Left hindlimb (tissue), 1 donor: ENCODE measurements around the gene DAW1.
A peak's percentile ranks its signal among the peaks of the same experiment; 100 is the strongest.
"Not testable (repeated sequence)": the region's sequence is repeated elsewhere in the genome, so short reads cannot be mapped to it uniquely, and the experiment has no call there.

Experiments
- DNase-seq: peaks from one replicate; pipeline ENCODE4 v3.0.0-alpha.2; 2018

The DAW1 gene

DNA sequence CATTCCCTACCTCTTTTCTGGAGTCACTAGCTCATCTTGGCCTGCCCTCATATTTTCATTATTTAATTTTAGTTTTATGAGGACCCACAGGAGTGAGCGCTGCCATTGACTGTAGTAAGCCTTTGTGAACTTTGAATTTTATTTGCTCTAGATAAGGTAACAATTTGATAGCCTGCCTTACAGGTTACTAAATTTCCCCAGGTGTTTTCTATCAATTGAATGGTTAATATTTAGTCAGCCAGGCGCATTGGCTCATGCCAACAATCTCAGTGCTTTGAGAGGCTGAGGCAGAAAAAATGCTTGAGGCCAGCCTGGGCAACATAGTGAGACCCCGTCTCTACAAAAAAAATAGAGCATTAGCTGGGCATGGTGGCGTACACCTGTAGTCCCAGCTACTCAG, 50.2 kb downstream of the DAW1 start:
- no peak for DNase-seq

DNA sequence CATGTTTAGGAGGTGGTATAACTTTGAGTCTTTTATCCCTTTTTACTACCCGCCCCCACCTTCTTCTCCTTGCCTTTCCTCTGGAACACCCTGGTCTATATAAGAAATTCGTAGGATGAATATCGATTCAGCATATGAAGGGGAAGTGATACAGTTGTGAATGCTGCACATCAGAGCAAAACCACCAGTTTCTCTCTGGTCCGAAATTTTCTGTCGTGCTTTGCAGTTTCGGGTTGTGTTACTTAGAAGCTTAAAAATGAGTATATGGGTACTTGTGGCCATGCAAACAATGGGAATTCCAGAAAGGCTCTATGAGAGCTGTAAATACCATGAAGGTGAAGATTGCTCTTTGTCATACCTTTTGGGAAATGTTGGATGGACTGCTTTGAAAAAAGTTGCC, 60.6 kb downstream of the DAW1 start:
- DNase-seq = no peak

DNA sequence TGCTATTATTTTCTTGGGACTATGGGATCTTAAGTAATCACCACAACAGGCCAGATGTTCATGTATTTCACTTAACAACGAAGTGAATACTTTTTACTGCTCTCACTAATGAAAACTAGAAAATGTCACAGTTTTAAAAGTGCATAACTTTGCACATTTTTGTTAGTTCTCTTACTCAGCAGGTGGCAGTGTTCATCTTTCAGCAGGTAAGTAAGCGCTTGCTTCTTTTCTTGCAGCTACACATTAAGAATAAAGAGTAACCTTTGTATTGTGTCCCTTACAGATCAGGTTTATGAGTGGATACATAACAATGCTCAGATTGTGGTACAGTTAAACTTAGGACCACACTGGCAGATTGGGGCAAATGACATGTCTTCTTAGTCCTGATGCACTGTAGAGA, 61.0 kb downstream of the DAW1 start:
- no peak for DNase-seq

DNA sequence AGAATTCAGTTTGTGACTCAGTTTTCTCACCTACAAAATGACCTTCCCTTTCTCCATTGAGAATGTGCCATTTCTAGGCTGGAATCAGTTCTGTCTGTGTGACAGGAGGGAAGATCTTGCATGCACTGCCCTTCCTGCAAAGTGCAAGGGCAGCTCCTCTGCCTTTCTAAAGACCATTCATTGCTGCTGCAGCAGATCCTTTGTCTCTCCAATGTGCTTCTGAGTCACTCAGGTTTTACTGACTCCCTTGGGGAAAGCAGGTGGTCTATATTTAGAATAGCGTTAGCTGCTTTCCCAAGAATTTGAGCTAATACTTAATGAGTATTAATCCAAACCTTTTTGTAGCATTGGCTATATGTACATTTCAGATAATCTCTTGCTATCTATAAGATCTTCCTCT, 62.5 kb downstream of the DAW1 start:
- DNase-seq = no peak

DNA sequence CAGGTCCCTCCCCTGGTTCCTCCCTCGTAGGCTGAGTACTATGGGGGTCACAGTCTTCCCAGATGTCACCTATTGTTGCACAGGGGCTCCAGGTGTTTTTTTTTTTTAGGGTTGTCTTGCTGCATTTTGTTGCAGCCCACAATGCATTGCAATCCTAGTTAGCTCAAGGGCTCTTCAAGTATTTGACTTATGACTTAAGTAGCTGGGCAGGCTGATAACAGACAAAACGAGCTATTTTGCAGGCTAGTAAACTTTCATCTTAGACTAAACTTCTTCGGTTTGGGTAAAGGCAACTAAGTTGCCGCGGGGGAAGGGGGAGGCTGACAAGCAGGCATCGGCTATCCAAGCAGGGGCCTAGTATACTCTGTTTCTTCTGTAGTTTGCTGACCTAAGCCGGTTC, 64.8 kb downstream of the DAW1 start:
- DNase-seq = not testable (repeated sequence)

DNA sequence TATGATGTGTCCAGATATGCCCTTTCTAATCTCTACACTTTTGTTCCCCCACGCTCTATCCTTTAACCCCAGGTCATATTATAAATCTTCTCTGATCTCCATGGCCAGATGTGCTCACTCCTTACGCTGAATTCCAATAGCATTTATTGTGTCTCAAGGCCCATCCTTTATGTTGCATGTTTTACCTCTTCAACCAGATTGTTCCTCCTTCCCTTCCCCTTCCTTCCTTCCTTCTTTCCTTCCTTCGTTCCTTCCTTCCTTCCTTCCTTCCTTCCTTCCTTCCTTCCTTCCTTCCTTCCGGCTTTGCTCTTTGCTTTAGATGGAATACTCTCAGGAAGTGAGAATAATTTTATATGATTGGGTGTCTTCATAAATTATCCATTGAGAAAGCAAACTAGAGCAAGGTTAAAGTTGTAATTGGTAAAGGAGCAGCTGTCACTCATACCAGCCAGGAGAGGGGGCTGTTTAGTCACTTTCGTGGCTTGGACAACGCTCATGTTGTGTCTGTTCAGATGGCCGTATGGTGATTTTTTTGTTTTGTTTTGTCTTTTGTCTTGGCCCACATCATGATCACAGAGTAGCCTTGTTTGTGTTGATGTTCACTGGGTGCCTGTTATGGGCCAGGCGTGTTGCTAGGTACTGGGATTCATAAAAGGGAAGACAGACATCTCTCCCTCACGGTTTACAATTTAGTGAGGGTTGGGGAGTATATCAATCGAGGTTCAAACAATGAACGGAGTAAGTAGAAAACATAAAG, 68.0 kb downstream of the DAW1 start:
- DNase-seq = peak; percentile 22

DNA sequence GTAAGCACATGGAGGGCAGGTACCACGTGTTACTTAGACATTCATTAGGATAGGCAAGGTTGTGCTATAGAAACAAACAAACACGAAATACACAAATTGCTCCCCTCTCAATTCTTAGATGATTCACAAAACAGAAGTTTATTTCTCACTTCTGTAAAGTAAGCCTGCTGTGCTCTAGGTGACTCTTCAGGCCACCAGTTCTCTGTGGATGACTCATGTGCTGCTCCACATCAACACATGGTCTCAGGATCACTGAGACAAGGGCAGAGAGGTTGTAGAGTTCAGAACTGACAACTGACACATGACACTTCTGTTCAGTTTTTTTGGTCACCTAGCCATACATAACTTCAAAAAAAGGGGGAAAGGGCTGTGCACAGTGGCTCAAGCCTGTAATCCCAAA, 70.6 kb downstream of the DAW1 start:
- DNase-seq = no peak

DNA sequence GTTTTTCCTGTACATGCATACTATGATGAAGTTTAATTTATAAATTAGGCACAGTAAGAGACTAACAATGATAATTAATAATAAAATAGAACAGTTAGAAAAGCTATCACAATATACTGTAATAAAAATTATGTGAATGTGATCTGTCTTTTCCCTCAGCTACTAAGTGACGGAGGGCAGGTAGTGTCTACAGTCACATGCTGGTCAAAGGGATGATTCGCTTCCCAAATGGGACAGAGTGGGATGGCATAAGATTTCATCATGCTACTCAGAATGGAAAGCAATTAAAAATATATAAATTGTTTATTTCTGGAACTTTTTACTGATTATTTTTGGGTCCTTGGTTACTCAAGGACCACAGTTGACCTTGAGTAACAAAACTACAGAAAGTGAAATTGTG, 71.5 kb downstream of the DAW1 start:
- no peak for DNase-seq

DNA sequence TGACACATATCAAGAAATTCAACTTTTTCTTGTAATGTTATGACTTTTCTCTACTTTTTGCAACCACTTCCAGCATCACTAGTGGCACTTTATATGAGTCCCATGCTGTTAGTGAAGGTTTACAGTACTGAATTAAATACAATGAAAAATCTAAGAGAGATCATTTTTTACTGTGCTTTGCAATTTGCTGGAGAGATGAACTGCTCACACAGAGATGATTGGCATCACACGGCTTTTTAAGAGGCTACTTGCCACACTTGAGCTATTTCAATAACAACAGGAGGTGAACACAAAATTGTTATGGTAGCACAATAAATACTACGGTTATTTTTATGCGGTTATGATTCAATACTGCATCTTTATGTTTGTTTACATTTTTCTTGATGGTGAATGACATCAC, 88.9 kb downstream of the DAW1 start:
- no peak for DNase-seq

DNA sequence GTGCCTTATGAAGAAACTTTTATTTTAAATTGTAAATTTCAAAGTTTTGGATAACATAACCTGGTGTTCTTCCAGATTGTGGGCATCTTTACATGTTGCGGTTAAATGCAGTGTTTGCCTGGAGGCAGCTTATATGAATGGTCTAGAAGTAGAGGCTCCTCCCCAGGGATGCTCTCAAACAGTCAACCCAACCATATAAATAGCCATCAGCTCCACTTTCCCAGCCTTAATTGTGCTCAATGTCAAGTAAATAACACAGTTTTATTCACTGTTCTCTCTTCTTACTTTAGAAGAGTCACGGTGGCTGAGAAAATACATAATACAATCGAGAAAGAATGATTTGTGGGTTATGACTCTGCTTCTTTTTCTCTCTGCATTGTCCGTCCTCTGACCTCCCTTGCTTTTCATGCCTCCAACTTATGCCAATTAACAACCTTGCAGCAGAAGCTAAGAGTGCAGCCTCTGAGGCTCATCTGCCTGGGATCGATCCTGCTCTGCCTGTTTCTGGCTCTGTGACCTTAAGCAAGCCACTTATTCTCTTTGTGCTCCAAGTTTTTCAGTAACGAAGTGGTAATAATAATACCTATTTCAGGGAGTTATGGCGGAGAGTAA, 100.3 kb downstream of the DAW1 start:
- DNase-seq = no peak

DNA sequence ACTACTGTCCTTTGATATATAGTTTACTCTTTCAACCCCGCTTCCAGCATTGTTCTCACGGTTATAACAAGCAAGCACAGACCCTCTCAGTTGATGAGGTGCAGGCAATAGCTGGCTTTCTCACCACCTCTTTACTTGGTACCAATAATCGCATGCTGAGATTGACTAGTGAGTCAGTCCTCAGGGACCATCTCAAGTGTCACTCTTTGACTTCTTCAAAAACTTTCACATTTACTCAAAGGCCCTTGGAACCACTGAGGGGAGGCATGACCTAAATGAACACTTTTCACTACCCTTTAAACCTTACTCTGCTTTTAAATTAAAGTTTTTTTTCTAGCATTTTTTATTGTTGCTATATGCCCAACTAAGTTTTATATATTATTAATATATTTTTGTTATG, 101.8 kb downstream of the DAW1 start:
- no peak for DNase-seq
